Measurements from ENCODE around the gene FRMPD4.

The FRMPD4 gene

GRCh38 chrX:12685541-12685940 is 547.3 kb downstream of the FRMPD4 start:
- no peak for DNase-seq

DNA sequence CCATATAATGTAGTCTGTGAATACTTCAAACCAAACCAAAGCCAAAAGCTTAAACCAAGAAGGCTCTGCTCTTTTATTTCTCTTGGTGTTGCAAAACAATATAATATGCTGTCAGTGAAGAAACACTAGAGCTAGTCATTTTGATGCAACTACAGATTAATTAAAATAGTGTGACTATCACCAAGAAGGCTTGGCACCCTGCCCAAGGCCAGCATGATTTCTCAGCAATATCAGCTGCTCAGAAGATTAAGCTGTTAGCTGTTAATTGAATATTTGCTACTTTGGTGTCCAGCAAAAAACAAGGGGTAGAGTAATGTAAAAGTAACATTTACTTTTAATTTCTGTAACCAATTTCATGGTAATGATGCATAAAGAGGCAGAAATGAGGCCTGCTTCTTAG is 548.1 kb downstream of the FRMPD4 start:
- DNase-seq, result no peak

DNA sequence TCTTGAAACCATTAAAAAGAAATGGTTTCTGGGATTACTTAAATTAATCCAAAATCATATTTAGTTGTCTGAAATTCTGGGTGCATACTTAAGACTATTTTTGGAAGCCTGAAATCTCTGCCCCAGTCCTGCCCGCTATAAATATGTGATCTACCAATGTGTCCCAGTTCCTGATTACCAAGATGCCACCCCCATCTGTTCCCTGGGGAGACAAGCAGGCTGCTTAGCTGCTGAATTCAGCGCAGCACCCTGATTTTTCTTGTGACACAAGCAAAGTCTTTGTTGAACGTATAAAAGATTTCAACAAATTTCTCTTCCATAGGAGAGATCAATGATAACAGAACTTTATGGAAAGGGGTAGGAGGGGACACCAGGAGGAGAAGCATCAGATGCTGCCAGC is 552.4 kb downstream of the FRMPD4 start:
- DNase-seq, result no peak

DNA sequence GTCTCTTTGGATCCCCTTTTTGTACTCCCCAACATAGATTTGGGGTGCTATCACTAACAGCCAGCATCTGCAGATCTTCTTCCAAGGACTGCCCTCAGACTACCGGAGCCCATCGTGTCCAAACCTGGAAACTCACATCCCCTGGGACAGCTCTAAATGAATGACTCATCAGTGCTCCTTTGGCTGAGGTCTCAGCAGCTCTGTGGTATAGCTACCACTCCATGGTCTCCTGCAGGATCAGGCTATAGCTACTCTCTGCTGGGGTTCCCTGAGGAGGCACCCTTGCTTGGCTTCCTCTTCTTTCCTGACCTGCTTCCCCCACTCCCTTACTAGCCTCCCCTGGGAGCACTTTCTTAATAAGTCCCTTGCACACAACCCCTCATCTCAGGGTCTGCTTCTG is 555.5 kb downstream of the FRMPD4 start:
- DNase-seq, result no peak

DNA sequence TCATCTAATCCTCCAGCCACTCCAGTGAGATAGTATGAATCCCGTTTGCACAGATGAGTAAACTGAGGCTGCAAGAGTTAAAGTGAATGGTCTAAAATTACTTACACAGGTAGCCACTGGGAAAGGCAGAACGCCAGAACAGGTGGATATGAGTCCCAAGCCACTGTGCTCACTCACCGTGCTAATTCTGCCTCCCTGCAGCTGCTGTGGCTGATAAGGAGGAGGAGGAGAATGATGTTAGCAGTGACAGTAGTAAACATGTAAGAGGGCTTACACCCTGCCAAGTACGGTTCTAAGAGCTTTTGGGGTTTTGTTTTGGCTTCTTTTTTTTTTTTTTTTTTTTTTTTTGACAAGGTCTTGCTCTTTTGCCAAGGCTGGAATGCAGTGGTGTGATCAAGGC is 562.5 kb downstream of the FRMPD4 start:
- no peak for DNase-seq

DNA sequence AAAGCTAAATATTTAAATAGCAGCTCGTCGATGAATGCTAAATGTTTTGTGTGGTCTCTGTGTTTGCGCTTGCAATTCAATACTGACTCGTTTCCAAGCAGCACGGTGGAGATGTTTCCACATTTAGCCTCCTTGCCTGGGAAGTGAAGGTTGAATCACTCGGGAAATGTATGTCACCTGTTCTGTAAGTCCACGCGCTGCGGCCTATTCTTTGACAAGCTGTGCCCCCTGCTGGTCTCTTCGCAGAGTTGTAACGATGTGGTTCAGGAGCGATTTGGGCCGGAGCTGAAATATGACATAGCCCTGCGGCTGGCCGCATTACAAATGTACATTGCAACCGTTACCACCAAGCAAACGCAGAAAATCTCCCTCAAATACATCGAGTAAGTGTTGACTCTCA is 563.4 kb downstream of the FRMPD4 start:
- DNase-seq, result peak; percentile 46

GRCh38 chrX:12702509-12703091 is 564.3 kb downstream of the FRMPD4 start:
- DNase-seq, result no peak

DNA sequence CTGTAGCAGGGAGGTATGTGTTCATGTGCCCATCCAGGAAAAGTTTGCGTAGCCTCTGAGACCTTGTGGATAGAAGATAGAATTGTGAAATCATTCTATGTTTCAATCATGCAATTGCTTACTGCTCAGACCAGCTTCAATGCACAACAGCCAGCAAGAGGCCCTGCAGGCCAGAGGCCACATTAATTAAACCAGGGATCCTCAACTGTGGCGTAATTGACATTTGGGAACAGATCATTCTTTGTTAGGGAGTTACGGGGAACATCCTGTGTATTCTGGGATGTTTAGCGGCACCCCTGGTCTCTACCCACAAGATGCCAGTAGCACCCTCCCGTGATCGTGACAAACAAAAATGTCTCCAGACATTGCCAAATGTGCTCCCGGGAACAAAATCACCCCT is 566.4 kb downstream of the FRMPD4 start:
- no peak for DNase-seq

GRCh38 chrX:12709047-12709446 is 570.8 kb downstream of the FRMPD4 start:
- DNase-seq, result no peak

DNA sequence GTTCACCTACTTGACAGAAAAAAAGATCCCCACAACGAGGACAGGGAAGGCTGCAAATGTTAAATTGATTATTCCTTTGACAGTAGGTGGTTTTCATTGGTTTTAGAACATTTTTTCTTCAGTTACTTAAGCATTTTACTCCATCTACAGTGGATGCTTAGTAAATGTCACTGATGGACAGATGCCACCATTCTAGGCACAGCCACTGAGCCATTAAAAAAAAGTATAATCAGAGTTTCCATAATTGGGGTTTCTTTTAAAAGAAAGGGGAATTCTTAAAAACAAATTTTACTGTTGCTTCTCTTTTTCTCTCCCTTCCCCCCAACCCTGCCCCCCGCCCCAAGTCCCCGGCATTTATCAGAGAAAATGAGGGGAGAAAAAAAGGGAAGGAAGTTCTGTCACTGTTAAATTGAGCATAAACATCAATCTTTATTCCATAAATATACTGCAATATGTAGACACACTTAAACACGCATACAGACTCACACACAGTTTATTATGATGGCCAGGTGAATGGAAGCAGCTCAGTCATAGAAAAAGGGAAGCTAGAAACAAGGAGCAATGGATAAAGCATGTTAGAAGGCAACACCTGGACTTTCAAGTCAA is 573.3 kb downstream of the FRMPD4 start:
- DNase-seq, result no peak

GRCh38 chrX:12716574-12716973 is 578.3 kb downstream of the FRMPD4 start:
- DNase-seq, result no peak

- DNase-seq, result no peak
Observed at GRCh38 chrX:12719837-12720236, 581.6 kb downstream of the FRMPD4 start.

GRCh38 chrX:12721042-12721441 is 582.8 kb downstream of the FRMPD4 start:
- DNase-seq, result no peak

DNA sequence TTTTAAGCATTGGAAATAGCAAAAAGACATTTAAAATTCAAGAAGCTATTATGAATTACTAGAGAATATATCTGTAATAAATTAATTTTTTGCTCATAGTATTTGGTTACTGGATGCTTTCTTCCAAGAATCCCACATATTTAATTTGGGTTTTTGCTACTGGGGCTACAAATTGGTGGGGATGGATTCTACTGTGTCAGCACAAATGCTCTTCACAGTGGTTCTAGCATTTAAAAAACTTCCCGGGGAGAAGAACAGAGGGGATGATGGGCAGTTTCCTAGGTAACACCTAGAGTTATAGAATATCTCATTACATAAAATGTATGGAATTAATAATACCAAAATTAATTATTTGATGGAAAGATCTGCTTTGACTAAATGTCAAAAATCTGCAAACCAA is 584.0 kb downstream of the FRMPD4 start:
- no peak for DNase-seq

DNA sequence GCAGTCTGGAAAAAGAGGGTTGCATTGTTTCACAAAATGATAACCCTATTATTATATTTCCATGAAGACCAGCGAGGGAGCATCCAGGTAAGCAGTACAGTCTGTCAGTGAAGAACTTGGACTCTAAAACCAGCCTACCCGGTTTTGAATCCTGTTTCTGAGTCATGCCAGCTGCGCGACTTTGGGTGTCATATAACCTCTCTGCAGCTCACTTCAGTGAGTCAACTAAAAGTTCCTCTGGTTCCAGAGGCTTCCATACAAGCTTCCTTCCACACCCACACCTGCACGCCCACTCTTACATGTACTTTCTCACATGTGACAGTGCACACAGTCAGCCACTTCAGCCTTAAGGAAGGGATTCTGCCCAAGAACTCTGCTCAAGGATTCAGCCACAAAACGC is 603.1 kb downstream of the FRMPD4 start:
- DNase-seq, result no peak

DNA sequence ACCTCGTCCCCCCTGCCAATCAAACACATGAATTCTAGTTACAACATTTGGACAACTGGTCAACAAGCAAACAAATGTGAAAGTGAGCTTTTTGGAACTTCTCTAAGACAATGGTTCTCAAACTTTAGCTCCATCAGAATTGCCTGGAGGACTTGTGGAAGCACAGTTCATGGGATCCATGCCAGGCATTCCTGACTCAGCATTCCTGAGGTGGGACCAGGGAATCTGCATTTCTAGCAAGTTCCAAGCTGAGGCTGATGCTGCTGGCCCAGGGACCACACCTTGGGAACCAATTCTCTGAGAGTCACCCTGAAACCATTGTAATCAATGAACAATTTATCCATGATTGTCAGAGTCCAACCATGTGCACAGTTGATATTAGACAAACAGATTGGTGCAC is 609.2 kb downstream of the FRMPD4 start:
- DNase-seq, result no peak

DNA sequence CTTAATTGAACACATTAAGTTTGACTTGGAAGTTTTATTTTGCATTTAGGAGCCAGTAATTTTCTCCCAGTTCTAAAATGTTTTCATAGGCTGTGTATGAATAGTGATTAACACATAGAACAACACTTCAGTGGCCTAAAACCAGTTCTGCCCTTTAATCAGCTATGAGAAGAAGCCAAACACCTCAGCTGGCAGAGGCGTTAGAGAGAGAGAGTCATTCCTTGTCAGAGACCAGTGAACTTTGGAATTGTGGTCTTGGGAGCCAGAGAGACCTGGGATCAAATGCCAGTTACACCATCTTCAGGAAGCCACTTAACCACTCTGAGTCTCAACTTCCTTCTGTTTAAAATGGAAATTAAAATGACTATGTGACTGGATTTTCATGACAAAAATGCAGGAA is 613.6 kb downstream of the FRMPD4 start:
- no peak for DNase-seq

- DNase-seq, result no peak
Observed at GRCh38 chrX:12753366-12753765, 615.1 kb downstream of the FRMPD4 start.

DNA sequence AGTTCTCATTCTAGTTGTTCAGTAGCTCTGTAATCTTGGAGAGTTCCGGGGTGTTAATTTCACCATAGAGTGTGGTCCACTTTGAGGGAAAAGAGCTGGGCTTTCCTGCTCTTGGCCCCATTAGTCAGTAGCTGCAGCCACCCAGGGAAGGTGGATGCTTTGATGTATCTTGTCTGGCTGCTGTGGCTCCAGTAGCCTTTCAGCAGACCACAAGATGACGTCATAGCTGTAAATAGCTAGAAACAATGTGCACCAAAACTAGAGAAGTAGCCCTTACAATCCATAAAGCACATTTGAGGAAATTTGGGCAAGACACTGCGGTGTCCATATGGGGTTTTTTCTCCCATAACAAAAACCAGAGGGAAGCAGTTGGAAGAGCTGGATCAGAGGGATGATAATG is 620.0 kb downstream of the FRMPD4 start:
- no peak for DNase-seq

- no peak for DNase-seq
Observed at GRCh38 chrX:12767856-12768255, 629.6 kb downstream of the FRMPD4 start.

- DNase-seq, result no peak
Observed at GRCh38 chrX:12768491-12768890, 630.2 kb downstream of the FRMPD4 start.

GRCh38 chrX:12770440-12770839 is 632.2 kb downstream of the FRMPD4 start:
- DNase-seq, result peak; percentile 32

DNA sequence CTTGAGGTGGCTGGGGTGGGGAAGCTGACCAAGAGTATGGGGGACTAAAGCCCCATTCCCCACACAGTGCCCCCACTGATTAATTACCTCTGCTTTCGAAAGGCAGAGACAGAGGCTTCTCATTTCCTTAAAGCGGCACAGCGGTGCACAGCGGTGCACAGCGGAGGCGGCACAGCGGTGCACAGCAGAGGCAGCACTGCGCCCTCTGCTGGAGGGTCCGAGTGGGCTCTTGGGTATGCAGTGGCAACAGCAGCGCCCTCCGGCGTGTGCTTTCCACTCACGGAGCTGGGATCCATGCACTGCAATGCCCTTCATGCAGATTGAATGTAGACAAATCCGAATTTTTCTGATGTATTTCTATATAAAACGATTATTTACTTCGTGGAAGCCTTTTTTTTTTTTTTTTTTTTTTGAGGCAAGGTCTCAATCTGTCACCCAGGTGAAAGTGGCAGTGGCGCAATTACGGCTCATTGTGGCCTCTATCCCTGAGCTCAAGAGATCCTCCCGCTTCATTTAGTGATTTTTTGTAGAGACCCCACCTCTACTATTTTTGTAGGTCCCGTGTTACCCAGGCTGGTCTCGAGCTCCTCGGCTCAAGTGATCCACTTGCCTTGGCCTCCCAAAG is 633.3 kb downstream of the FRMPD4 start:
- peak; percentile 82 for DNase-seq
